KMS-11 (cell line): ENCODE results near the gene XRCC4.

Experiments
- H2AFZ ChIP-seq: fragments of 200-600 bp; sonication (generic); 2 replicates; pipeline ENCODE4 v1.6.1; 2016; ENCODE audit warnings: antibody characterized with exemption, mixed run types, low read depth
- H3K27ac ChIP-seq: fragments of 200-600 bp; sonication (generic); 2 replicates; pipeline ENCODE4 v1.6.1; 2016; ENCODE audit warnings: mild to moderate bottlenecking, mixed run types
- H3K27me3 ChIP-seq: fragments of 200-600 bp; sonication (generic); 2 replicates; pipeline ENCODE4 v1.6.1; 2017; ENCODE audit warnings: mild to moderate bottlenecking, low read depth, mixed run types, moderate library complexity; ENCODE audit not compliant: insufficient read depth
- H3K36me3 ChIP-seq: fragments of 200-600 bp; sonication (generic); 2 replicates; pipeline ENCODE4 v1.6.1; 2017; ENCODE audit warnings: mild to moderate bottlenecking, mixed run types; ENCODE audit not compliant: insufficient read depth
- H3K4me1 ChIP-seq: fragments of 200-600 bp; sonication (generic); 2 replicates; pipeline ENCODE4 v1.6.1; 2016; ENCODE audit warnings: mild to moderate bottlenecking, low read depth, mixed run types; ENCODE audit not compliant: poor library complexity, severe bottlenecking
- H3K4me2 ChIP-seq: fragments of 200-600 bp; sonication (generic); 2 replicates; pipeline ENCODE4 v1.7.0; 2016; ENCODE audit warnings: mild to moderate bottlenecking, mixed run types
- H3K4me3 ChIP-seq: fragments of 200-600 bp; sonication (generic); IDR thresholded peaks from 2 replicates; pipeline ENCODE4 v1.6.1; 2017; ENCODE audit warnings: low read depth, low read length, mixed read lengths; ENCODE audit not compliant: insufficient read depth
- H3K79me2 ChIP-seq: fragments of 200-600 bp; sonication (generic); 2 replicates; pipeline ENCODE4 v1.6.1; 2016; ENCODE audit warnings: low read depth, mixed run types; ENCODE audit not compliant: insufficient read depth
- H3K9ac ChIP-seq: fragments of 200-600 bp; sonication (generic); 2 replicates; pipeline ENCODE4 v1.6.1; 2016; ENCODE audit warnings: mild to moderate bottlenecking, mixed run types
- H4K20me1 ChIP-seq: fragments of 200-600 bp; sonication (generic); 2 replicates; pipeline ENCODE4 v1.6.1; 2016; ENCODE audit warnings: mild to moderate bottlenecking, mixed run types; ENCODE audit not compliant: insufficient read depth
- TF ChIP-seq, protein P1 (sequence below): fragments of 200-600 bp; sonication (generic); conservative IDR thresholded peaks from 2 replicates; pipeline ENCODE4 v1.6.1; 2017; ENCODE audit warnings: low read depth, mild to moderate bottlenecking, antibody characterized with exemption, low read length, moderate library complexity, mixed read lengths

Gene XRCC4

DNA sequence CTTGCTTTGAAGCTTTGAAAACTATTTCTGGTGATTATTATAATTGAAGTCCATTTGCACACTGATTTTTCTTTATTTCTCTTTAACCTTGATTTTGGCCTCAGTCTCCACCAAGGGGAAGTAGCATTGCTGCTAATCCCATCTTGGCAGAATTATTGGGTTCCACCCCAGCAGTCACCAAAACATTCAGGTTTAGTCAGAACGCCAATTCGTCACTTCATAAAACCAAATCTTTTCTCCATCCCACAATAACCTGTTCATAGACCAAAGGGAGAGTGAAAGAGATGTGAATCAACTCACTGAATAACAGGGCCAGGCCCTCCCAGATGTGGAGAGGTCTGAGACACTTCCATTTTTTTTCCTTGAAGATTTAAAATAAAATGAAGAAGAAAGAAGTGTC, 299.1 kb downstream of the XRCC4 start:
- TF ChIP-seq, protein P1, sequence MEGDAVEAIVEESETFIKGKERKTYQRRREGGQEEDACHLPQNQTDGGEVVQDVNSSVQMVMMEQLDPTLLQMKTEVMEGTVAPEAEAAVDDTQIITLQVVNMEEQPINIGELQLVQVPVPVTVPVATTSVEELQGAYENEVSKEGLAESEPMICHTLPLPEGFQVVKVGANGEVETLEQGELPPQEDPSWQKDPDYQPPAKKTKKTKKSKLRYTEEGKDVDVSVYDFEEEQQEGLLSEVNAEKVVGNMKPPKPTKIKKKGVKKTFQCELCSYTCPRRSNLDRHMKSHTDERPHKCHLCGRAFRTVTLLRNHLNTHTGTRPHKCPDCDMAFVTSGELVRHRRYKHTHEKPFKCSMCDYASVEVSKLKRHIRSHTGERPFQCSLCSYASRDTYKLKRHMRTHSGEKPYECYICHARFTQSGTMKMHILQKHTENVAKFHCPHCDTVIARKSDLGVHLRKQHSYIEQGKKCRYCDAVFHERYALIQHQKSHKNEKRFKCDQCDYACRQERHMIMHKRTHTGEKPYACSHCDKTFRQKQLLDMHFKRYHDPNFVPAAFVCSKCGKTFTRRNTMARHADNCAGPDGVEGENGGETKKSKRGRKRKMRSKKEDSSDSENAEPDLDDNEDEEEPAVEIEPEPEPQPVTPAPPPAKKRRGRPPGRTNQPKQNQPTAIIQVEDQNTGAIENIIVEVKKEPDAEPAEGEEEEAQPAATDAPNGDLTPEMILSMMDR = no peak
- Histone ChIP-seq H3K36me3 (no peaks in the 10 kb centered on the region), H3K4me3 (no peak overlapping the region), H3K4me1 (no peaks in the 10 kb centered on the region), H3K4me2 (no peak overlapping the region), H2AFZ (no peak overlapping the region), H3K27me3 (no peaks in the 10 kb centered on the region), H3K27ac (no peak overlapping the region), H3K9ac (no peak overlapping the region), H3K79me2 (no peaks in the 10 kb centered on the region), H4K20me1 (no peaks in the 10 kb centered on the region)

DNA sequence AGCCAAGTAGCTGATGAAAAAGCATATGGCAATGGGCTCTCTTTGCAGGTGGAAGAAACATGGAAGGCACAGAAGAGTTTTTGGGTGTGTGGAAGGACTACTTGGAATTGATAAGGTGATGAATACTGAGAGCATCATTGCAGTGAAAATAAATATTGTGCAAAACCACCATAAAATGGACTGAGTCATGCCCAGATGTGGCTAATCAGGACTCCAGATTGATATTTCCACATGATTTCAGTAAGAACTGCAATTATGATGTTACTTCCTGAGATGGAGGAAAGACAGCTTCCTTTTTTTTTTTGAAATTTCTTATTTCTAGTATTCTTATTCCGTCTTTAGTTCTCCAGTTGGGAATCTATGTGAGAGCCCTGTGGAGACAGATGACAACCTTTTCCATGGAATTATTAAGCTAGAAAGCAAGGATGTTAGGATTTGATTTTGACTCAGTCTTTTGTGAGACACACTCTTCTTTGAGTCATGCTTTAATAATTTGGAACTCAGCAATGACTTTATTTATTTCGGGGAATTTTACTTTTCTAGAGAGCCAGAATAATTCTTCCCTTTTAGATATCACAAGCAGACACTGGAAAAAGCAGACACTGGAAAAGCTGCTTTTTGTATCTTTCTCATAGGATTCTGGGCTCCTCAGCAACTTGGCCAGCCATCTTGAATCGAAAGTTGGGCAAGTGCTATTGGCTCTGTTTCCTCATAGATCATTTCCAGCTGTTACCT, 300.0 kb downstream of the XRCC4 start:
- H3K9ac ChIP-seq = no peak overlapping the region
- H3K27me3 ChIP-seq = no peaks in the 10 kb centered on the region
- H2AFZ ChIP-seq = no peak overlapping the region
- no peaks in the 10 kb centered on the region for H3K36me3 ChIP-seq
- H3K4me2 ChIP-seq = no peak overlapping the region
- H3K4me3 ChIP-seq = no peak overlapping the region
- H4K20me1 ChIP-seq = no peaks in the 10 kb centered on the region
- no peaks in the 10 kb centered on the region for H3K4me1 ChIP-seq
- no peak overlapping the region for H3K27ac ChIP-seq
- TF ChIP-seq, protein P1 = no peak
- no peaks in the 10 kb centered on the region for H3K79me2 ChIP-seq

DNA sequence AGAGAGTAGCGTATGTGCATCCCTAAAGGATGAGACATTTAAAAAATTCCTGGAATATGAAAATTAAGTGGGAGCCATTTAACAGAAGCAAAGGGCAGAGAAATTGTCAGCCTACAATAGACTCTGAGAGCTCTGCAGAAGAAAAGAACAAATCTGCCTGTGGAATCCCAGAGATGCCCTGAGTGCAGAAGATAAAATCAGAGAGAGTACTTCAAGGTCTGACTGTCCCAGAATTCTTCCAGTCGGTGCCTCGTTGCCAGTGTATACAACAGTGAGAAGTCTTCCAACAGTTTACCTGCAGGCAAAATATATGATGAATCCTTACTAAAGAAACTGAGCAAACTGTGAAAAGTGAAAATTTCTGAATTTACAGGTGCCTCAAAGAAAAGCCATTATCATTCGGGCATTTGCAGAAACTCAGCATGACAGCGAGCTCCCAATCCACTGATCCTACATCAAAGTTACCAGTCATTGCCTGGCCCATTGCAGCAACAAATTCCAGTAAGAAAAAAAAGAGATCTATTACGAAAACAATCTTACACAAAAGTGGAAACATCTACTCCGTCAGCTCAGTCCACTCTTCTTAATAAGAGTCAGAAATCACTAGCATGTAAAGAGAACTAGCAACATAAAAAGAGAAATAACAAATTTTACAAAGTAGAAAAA, 301.4 kb downstream of the XRCC4 start:
- Histone ChIP-seq H3K4me1 (no peaks in the 10 kb centered on the region), H3K79me2 (no peaks in the 10 kb centered on the region)

DNA sequence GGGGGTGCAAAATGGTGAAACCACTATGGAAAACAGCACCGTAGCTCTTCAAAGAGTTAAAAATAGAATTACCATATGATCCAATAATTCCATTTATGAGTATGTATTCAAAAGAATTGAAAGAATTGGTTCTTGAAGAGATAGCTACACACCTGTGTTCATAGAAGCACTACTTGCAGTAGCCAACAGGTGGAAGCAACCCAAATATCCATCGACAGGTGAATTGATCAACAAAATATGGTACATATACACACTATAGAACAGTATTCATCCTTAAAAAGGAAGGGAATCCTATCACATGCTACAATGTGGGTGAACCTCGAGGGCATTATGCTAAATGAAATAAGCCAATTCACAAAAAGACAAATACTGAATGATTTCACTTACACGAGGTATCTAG, 308.5 kb downstream of the XRCC4 start:
- H3K27ac ChIP-seq = no peak overlapping the region
- no peaks in the 10 kb centered on the region for H3K36me3 ChIP-seq
- TF ChIP-seq, protein P1 = no peak
- H3K4me1 ChIP-seq = peaks cover 4% of the 10 kb centered on the region
- no peak overlapping the region for H2AFZ ChIP-seq
- no peak overlapping the region for H3K9ac ChIP-seq
- H4K20me1 ChIP-seq = no peaks in the 10 kb centered on the region
- H3K27me3 ChIP-seq = no peaks in the 10 kb centered on the region
- no peak overlapping the region for H3K4me2 ChIP-seq
- H3K79me2 ChIP-seq = no peaks in the 10 kb centered on the region
- no peak overlapping the region for H3K4me3 ChIP-seq

More for the DNA sequence above, 301.4 kb downstream of the XRCC4 start:
- Histone ChIP-seq H2AFZ (no peak overlapping the region), H3K9ac (no peak overlapping the region), H3K4me3 (no peak overlapping the region), H4K20me1 (no peaks in the 10 kb centered on the region), H3K36me3 (no peaks in the 10 kb centered on the region), H3K27ac (no peak overlapping the region), H3K27me3 (no peaks in the 10 kb centered on the region), H3K4me2 (no peak overlapping the region)
- TF ChIP-seq, protein P1 = no peak
